ENCODE data around the gene SPN. TPM values are rescaled to one million over a fixed set of nuclear protein-coding genes. Genes with fewer than 3 reads are reported as not detected.

SPN gene
- polyA plus RNA-seq, 1 of the 3 experiments (the other 2 are of a cell fraction) = 0.10 TPM

GRCh38 chr16:29714972-29715371 lies 51.9 kb downstream of the SPN start:
- H3K36me3 ChIP-seq (replicated peaks in 1 of 2; ENCODE audit: control insufficient read depth in 1 of 2, insufficient read depth in 2 of 2, low read length in 1 of 2) = no peaks in the 10 kb centered on the region
- H3K4me1 ChIP-seq (ENCODE audit: control insufficient read depth in 1 of 2, insufficient read depth in 2 of 2, low read depth in 1 of 2, low read length in 1 of 2) = peaks cover 0 to 2% of the 10 kb centered on the region in 2 experiments; a peak in 1 of 4 replicates
- no peak overlapping the region for H3K9ac ChIP-seq
- H3K4me3 ChIP-seq (ENCODE audit: low read depth in 2 of 2, low read length in 1 of 2) = no peak overlapping the region
- no peak overlapping the region for H3K27ac ChIP-seq (ENCODE audit: low read depth in 2 of 2, low read length in 1 of 2)
- ChIA-PET POLR2A (no interaction called here), CTCF (interaction anchor here (0.9 to 4.7 kb wide), 4 partner anchors 9 to 76 kb away, joined by 3 to 22 read pairs (median 3); partner anchors contain the start of gene KIF22)
- no peak for DNase-seq
- H3K9me3 ChIP-seq = no peaks in the 10 kb centered on the region
- H3K4me2 ChIP-seq = no peak overlapping the region
- H3K79me2 ChIP-seq (ENCODE audit: insufficient read depth) = no peaks in the 10 kb centered on the region
- no peak overlapping the region for H2AFZ ChIP-seq (ENCODE audit: low read depth)
- H3F3A ChIP-seq (replicated peaks; ENCODE audit: insufficient read depth) = peaks cover 3% of the 10 kb centered on the region
- no peaks in the 10 kb centered on the region for H3K9me2 ChIP-seq
- H3K27me3 ChIP-seq (ENCODE audit: insufficient read depth) = no peaks in the 10 kb centered on the region
- TF ChIP-seq ELF1 (IDR thresholded peaks at IDR 0.05) (no peak), RFX5 (IDR thresholded peaks at IDR 0.05; ENCODE audit: low read length) (no peak), YY1 (IDR thresholded peaks at IDR 0.05; ENCODE audit: low read depth) (no peak), RAD21 (IDR thresholded peaks at IDR 0.05; ENCODE audit: low read length) (no peak), MEF2A (IDR thresholded peaks at IDR 0.05; ENCODE audit: borderline replicate concordance, low read depth) (no peak), MXI1 (IDR thresholded peaks at IDR 0.05; ENCODE audit: low read depth, low read length) (no peak), FOSL2 (IDR thresholded peaks at IDR 0.05; ENCODE audit: borderline replicate concordance, low read depth) (no peak), NRF1 (IDR thresholded peaks at IDR 0.05; ENCODE audit: low read depth, low read length) (no peak), FOXJ3 (CRISPR knock-in tag; IDR thresholded peaks at IDR 0.05) (no peak), EZH2phosphoT487 (IDR thresholded peaks at IDR 0.05; ENCODE audit: borderline replicate concordance, low read depth) (no peak), CHD2 (IDR thresholded peaks at IDR 0.05; ENCODE audit: low read length, partially characterized antibody) (no peak), NFIC (IDR thresholded peaks at IDR 0.05; ENCODE audit: borderline replicate concordance) (no peak), TCF12 (IDR thresholded peaks at IDR 0.05) (no peak), GATA2 (CRISPR knock-in tag; IDR thresholded peaks at IDR 0.05) (no peak)
- TF ChIP-seq, protein P1, sequence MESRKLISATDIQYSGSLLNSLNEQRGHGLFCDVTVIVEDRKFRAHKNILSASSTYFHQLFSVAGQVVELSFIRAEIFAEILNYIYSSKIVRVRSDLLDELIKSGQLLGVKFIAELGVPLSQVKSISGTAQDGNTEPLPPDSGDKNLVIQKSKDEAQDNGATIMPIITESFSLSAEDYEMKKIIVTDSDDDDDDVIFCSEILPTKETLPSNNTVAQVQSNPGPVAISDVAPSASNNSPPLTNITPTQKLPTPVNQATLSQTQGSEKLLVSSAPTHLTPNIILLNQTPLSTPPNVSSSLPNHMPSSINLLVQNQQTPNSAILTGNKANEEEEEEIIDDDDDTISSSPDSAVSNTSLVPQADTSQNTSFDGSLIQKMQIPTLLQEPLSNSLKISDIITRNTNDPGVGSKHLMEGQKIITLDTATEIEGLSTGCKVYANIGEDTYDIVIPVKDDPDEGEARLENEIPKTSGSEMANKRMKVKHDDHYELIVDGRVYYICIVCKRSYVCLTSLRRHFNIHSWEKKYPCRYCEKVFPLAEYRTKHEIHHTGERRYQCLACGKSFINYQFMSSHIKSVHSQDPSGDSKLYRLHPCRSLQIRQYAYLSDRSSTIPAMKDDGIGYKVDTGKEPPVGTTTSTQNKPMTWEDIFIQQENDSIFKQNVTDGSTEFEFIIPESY (IDR thresholded peaks at IDR 0.05; ENCODE audit: borderline replicate concordance, low read depth) = no peak
- TF ChIP-seq, protein P2, sequence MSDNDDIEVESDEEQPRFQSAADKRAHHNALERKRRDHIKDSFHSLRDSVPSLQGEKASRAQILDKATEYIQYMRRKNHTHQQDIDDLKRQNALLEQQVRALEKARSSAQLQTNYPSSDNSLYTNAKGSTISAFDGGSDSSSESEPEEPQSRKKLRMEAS (IDR thresholded peaks at IDR 0.05; ENCODE audit: low read depth) = no peak
- TF ChIP-seq, protein P3, sequence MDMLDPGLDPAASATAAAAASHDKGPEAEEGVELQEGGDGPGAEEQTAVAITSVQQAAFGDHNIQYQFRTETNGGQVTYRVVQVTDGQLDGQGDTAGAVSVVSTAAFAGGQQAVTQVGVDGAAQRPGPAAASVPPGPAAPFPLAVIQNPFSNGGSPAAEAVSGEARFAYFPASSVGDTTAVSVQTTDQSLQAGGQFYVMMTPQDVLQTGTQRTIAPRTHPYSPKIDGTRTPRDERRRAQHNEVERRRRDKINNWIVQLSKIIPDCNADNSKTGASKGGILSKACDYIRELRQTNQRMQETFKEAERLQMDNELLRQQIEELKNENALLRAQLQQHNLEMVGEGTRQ (IDR thresholded peaks at IDR 0.05; ENCODE audit: borderline replicate concordance, low read depth, low read length) = no peak
- H4K20me1 ChIP-seq (ENCODE audit: insufficient read depth) = no peaks in the 10 kb centered on the region
- WGBS (ENCODE audit: low lambda C conversion rate) = 19% methylated on average over 1 of the region's 1 CpG

All from SK-N-SH (cell line).